ENCODE data around the gene CACNB2. TPM values are rescaled to one million over a fixed set of nuclear protein-coding genes. Genes with fewer than 3 reads are reported as not detected.

Gene CACNB2
- total RNA-seq, 4 donors from 2014 or later: 0.13 to 1.5 (median 0.18) TPM; not detected in 1

- Histone ChIP-seq H3K9me3 (no peaks in the 10 kb centered on the region), H3K27me3 (peaks cover 0 to 19% (median 4%) of the 10 kb centered on the region in 3 donors), H3K27ac (no peak overlapping the region), H3K36me3 (no peaks in the 10 kb centered on the region), H3K4me1 (peaks cover 0 to 4% of the 10 kb centered on the region in 2 donors), H3K4me3 (no peak overlapping the region)
- DNase-seq (no peak), ATAC-seq (no peak)
- no peak for TF ChIP-seq POLR2A (IDR thresholded peaks at IDR 0.05)
- TF ChIP-seq, protein P1, sequence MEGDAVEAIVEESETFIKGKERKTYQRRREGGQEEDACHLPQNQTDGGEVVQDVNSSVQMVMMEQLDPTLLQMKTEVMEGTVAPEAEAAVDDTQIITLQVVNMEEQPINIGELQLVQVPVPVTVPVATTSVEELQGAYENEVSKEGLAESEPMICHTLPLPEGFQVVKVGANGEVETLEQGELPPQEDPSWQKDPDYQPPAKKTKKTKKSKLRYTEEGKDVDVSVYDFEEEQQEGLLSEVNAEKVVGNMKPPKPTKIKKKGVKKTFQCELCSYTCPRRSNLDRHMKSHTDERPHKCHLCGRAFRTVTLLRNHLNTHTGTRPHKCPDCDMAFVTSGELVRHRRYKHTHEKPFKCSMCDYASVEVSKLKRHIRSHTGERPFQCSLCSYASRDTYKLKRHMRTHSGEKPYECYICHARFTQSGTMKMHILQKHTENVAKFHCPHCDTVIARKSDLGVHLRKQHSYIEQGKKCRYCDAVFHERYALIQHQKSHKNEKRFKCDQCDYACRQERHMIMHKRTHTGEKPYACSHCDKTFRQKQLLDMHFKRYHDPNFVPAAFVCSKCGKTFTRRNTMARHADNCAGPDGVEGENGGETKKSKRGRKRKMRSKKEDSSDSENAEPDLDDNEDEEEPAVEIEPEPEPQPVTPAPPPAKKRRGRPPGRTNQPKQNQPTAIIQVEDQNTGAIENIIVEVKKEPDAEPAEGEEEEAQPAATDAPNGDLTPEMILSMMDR (IDR thresholded peaks at IDR 0.05 in 4 of 5, conservative IDR thresholded peaks at IDR 0.05 in 1 of 5): no peak
- intact Hi-C loops (cut with DNase I; ENCODE audit: low total_unique reads) (no loop called here), in situ Hi-C loops (cut with MboI; ENCODE audit: low sequenced_read_pairs in 4 of 4) (no loop called here)
Observed at GRCh38 chr10:18144396-18144795, 4.2 kb downstream of the CACNB2 start.

DNA sequence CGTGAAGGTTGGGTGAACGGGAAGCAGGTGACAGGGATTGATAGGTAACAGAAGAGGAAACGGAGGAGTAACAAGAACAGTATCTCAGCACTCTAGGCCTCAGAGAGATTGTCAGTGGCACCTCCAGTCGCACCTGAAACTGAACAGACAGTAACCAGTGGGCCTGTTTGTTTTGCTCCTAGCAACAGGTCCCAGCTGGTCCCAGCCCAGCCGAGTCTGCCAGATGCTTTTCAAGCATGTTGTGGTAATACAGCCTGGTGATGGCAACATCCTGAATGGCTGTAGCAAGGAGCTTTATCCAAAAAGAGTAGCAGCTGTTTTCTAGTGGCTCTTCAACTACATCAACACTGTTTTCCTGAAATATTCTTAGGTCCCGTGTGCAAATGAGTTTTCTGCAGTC lies 4.7 kb downstream of the CACNB2 start:
- DNase-seq (no peak), ATAC-seq (no peak)
- Histone ChIP-seq H3K27me3 (peaks cover 0 to 14% (median 2%) of the 10 kb centered on the region in 3 donors), H3K4me3 (no peak overlapping the region), H3K27ac (no peak overlapping the region), H3K4me1 (peaks cover 0 to 4% of the 10 kb centered on the region in 2 donors), H3K36me3 (no peaks in the 10 kb centered on the region), H3K9me3 (no peaks in the 10 kb centered on the region)
- in situ Hi-C loops (cut with MboI; ENCODE audit: low sequenced_read_pairs in 4 of 4): no loop called here
- intact Hi-C loops (cut with DNase I; ENCODE audit: low total_unique reads): no loop called here
- TF ChIP-seq, protein P1 (IDR thresholded peaks at IDR 0.05 in 4 of 5, conservative IDR thresholded peaks at IDR 0.05 in 1 of 5): no peak
- TF ChIP-seq POLR2A (IDR thresholded peaks at IDR 0.05): no peak

- no peak for DNase-seq
- Histone ChIP-seq H3K36me3 (no peaks in the 10 kb centered on the region), H3K27ac (no peak overlapping the region), H3K9me3 (no peaks in the 10 kb centered on the region), H3K27me3 (peaks cover 0 to 10% (median 2%) of the 10 kb centered on the region in 3 donors), H3K4me3 (no peak overlapping the region), H3K4me1 (peaks cover 0 to 4% of the 10 kb centered on the region in 2 donors)
- in situ Hi-C loops (cut with MboI; ENCODE audit: low sequenced_read_pairs in 4 of 4) (no loop called here), intact Hi-C loops (cut with DNase I; ENCODE audit: low total_unique reads) (no loop called here)
- ATAC-seq: no peak
- TF ChIP-seq, protein P1 (IDR thresholded peaks at IDR 0.05 in 4 of 5, conservative IDR thresholded peaks at IDR 0.05 in 1 of 5): no peak
- no peak for TF ChIP-seq POLR2A (IDR thresholded peaks at IDR 0.05)
Observed at GRCh38 chr10:18145652-18146051, 5.4 kb downstream of the CACNB2 start.

- no peak overlapping the region for H3K4me3 ChIP-seq
- no peak for TF ChIP-seq POLR2A (IDR thresholded peaks at IDR 0.05)
- TF ChIP-seq, protein P1 (IDR thresholded peaks at IDR 0.05 in 4 of 5, conservative IDR thresholded peaks at IDR 0.05 in 1 of 5): no peak
- intact Hi-C loops (cut with DNase I; ENCODE audit: low total_unique reads) (no loop called here), in situ Hi-C loops (cut with MboI; ENCODE audit: low sequenced_read_pairs in 4 of 4) (no loop called here)
- H3K36me3 ChIP-seq: no peaks in the 10 kb centered on the region
- H3K27ac ChIP-seq: no peak overlapping the region
- no peaks in the 10 kb centered on the region for H3K27me3 ChIP-seq
- no peaks in the 10 kb centered on the region for H3K9me3 ChIP-seq
- ATAC-seq (no peak), DNase-seq (no peak)
- H3K4me1 ChIP-seq: no peaks in the 10 kb centered on the region
Observed at GRCh38 chr10:18149196-18149800, 9.1 kb downstream of the CACNB2 start.

Measured in gastrocnemius medialis (tissue), 4 donors.